AG10803 (cell line): Measurements from ENCODE around the gene B4GALNT3.

ENCODE experiments used
- DNase-seq: peaks from one replicate; pipeline ENCODE4 v3.0.0; 2010; ENCODE audit warnings: low read depth
- H3K4me3 ChIP-seq: 2 replicates; pipeline ENCODE4 v1.5.1; 2011; ENCODE audit warnings: mild to moderate bottlenecking, low read length, control low read depth
- CTCF ChIP-seq: conservative IDR thresholded peaks from 2 replicates; pipeline ENCODE4 v1.5.1; 2011; ENCODE audit warnings: mild to moderate bottlenecking, low read length, control low read depth, inconsistent platforms

The B4GALNT3 gene

DNA sequence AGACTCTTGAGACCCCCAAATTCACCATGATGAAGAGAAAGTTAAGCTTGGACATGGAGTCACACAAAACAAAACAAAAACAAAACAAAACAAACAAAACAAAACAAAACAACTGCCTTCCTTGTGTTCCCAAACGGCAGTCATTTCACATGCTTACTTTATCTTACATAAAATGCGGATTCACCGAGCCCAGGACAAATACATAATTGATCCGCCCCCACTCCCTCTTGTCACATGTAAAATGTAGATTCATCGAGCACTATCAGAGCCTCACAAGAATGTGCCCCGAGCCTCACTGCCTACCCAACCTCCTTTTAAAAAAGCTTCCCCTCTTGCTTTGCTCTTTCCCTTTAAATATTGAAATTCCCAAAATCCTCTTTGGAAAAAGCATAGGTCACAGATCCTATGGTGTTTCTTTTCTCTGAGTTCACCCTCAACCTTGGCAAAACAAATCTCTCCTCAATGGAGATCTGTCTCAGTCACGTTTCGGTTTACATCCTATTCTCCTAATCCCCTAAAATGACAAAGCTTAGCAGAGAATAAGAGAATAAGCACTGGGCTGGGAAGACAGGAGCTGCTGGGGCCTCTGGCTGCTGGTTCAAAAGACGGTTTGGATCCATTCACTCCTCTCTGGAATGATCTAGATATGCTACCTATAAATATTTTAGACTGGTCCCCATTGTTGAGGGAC, 119.8 kb downstream of the B4GALNT3 start:
- no peak for TF ChIP-seq CTCF
- H3K4me3 ChIP-seq, result no peak overlapping the region
- no peak for DNase-seq

GRCh38 chr12:580813-581212, 121.1 kb downstream of the B4GALNT3 start:
- DNase-seq, result no peak
- no peak overlapping the region for H3K4me3 ChIP-seq
- no peak for TF ChIP-seq CTCF

DNA sequence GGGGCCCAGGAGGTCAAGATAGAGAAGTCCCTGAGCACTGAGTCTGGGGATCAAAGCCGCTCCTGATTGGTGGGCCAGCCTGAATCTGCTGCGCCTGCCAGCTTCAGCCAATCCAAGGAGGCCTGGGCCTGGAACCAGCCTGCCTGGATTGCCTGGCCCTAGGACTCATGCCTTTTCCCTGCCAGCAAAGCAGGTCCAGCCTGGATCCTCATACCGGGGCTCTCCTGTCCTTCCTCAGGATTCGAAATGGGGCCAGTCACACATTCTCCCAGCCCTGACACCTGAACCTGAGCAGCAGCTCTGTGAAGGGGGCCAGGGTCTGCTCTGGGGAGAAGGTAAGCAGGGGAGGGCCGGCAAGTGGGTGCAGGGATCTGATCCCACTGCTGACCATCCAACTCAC, 121.6 kb downstream of the B4GALNT3 start:
- H3K4me3 ChIP-seq, result no peak overlapping the region
- no peak for DNase-seq
- no peak for TF ChIP-seq CTCF

DNA sequence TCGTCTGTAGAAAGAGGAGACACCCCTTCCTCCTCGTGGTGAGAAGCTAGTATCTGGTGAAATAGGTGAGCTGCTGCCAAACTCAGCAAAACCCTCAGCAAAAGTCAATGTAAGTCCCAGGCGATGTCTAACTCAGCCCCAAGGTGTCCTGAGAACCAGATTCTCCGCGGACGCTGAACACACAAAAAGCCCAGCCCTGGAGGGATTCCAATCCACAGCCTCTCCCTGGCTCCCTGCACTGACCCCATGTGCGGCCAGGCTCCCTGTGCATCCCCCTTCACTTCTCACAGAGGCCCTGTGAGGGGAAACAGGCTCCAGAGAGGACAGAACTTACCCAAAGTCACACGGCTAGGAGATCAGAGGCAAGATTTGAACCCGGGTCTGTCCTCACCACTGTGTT, 122.0 kb downstream of the B4GALNT3 start:
- TF ChIP-seq CTCF, result no peak
- no peak for DNase-seq
- no peak overlapping the region for H3K4me3 ChIP-seq

DNA sequence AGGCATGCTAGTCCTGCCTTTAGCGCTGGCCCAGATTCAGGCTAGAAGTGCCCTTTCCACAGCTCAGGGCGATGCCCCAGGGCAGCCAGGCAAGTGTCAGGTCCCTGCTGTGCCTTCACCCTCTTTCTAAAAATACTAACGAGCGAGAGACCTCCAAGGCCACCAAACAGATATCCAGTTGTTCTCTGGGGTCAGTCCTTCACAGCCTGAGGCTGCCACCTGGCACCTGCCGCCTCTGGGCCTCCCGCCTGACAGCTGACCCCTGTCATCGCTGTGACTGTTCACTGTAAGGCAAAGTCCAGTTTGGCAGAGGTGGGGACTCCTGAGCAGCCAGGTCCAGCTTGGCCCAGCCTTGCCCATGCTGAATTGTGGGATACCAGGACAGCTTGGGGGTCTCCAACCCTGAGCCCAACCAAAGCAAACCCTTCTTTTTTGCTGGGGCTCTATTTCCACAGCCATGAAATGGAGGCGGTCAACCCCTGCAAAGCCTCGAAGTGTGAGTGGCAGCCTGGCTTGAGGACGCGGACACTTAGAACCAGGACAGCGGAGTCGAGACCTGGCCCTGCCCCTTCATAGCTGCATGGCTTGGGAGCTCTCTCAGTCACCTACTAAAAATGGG, 123.6 kb downstream of the B4GALNT3 start:
- TF ChIP-seq CTCF, result no peak
- DNase-seq, result no peak
- no peak overlapping the region for H3K4me3 ChIP-seq

GRCh38 chr12:585062-586061, 125.6 kb downstream of the B4GALNT3 start:
- no peak for DNase-seq
- TF ChIP-seq CTCF, result no peak
- no peak overlapping the region for H3K4me3 ChIP-seq
